Hepatocyte (in vitro differentiated cells): Measurements from ENCODE around the gene IFI6.

Experiments
- CTCF ChIP-seq: fragments of 200-600 bp; sonication (generic); IDR thresholded peaks from 2 replicates; pipeline ENCODE4 v1.5.1; 2016; ENCODE audit warnings: antibody characterized with exemption, mild to moderate bottlenecking; ENCODE audit not compliant: poor library complexity
- EZH2phosphoT487 ChIP-seq: fragments of 200-600 bp; sonication (generic); IDR thresholded peaks from one replicate; pipeline ENCODE4 v1.6.1; 2018; ENCODE audit warnings: antibody characterized with exemption, mild to moderate bottlenecking, low read depth, moderate library complexity; ENCODE audit not compliant: unreplicated experiment, severe bottlenecking

- TF ChIP-seq CTCF, result no peak
- TF ChIP-seq EZH2phosphoT487, result no peak
Observed at GRCh38 chr1:27628712-27629111, 43.3 kb downstream of the IFI6 start.
